K562 (cell line): ENCODE results near the gene NAP1L1. TPM values are rescaled to one million over a fixed set of nuclear protein-coding genes. Genes with fewer than 3 reads are reported as not detected.

ENCODE experiments used
- BCL6 ChIP-seq: fragments of 250-450 bp; sonication (Bioruptor Pico); IDR thresholded peaks from 2 replicates; pipeline ENCODE4 v1.4.0; 2020
- CBX1 ChIP-seq: sonication (generic); IDR thresholded peaks from 2 replicates; pipeline ENCODE4 v1.6.1; 2016; ENCODE audit warnings: antibody characterized with exemption, low read depth, mild to moderate bottlenecking
- ELF2 ChIP-seq: fragments of 250-450 bp; sonication (Bioruptor Pico); IDR thresholded peaks from 2 replicates; pipeline ENCODE4 v1.5.0; 2021; ENCODE audit warnings: mild to moderate bottlenecking
- FOSL1 ChIP-seq: fragments of 200-800 bp; sonication (Bioruptor generic); conservative IDR thresholded peaks from 2 replicates; pipeline ENCODE4 v1.6.1; 2016; ENCODE audit warnings: missing genetic modification characterization, missing compliant biosample characterization
- FOXJ3 ChIP-seq: sonication (generic); formaldehyde crosslinking; IDR thresholded peaks from 2 replicates; pipeline ENCODE4 v1.4.0; 2020; ENCODE audit warnings: mild to moderate bottlenecking, missing genetic modification reagents
- GTF2A2 ChIP-seq: IDR thresholded peaks from 2 replicates; pipeline ENCODE4 v1.6.1; 2016; ENCODE audit warnings: mild to moderate bottlenecking, missing genetic modification characterization, missing compliant biosample characterization
- HIVEP1 ChIP-seq: fragments of 250-450 bp; sonication (Bioruptor Pico); IDR thresholded peaks from 2 replicates; pipeline ENCODE4 v1.4.0; 2020; ENCODE audit warnings: mild to moderate bottlenecking
- HNRNPUL1 ChIP-seq: fragments of 200-400 bp; formaldehyde crosslinking; IDR thresholded peaks from 2 replicates; pipeline ENCODE4 v1.6.1; 2017; ENCODE audit warnings: low read length
- ILF3 ChIP-seq: fragments of 450-650 bp; IDR thresholded peaks from 2 replicates; pipeline ENCODE4 v1.6.1; 2018; ENCODE audit warnings: antibody characterized with exemption, mild to moderate bottlenecking, moderate library complexity, borderline replicate concordance
- IRF1 ChIP-seq: sonication (generic); formaldehyde crosslinking; IDR thresholded peaks from 2 replicates; pipeline ENCODE4 v1.8.0; 2022; ENCODE audit warnings: missing genetic modification reagents, mild to moderate bottlenecking, borderline replicate concordance
- KDM2B ChIP-seq: fragments of 250-450 bp; sonication (Bioruptor Pico); IDR thresholded peaks from 2 replicates; pipeline ENCODE4 v1.8.0; 2021; ENCODE audit warnings: mild to moderate bottlenecking, moderate library complexity
- KLF13 ChIP-seq: fragments of 450-650 bp; IDR thresholded peaks from 2 replicates; pipeline ENCODE4 v1.6.1; 2016; ENCODE audit warnings: missing genetic modification characterization, low read depth, mild to moderate bottlenecking, missing compliant biosample characterization, moderate library complexity, borderline replicate concordance
- LARP7 ChIP-seq: fragments of 450-650 bp; IDR thresholded peaks from 2 replicates; pipeline ENCODE4 v1.6.1; 2016
- LEF1 ChIP-seq: fragments of 450-650 bp; IDR thresholded peaks from 2 replicates; pipeline ENCODE4 v1.6.1; 2016; ENCODE audit warnings: mild to moderate bottlenecking
- MAX ChIP-seq: sonication (generic); formaldehyde crosslinking; IDR thresholded peaks from 2 replicates; pipeline ENCODE4 v1.9.0; 2022; ENCODE audit warnings: mild to moderate bottlenecking, missing genetic modification reagents
- MXI1 ChIP-seq: IDR thresholded peaks from 2 replicates; pipeline ENCODE4 v1.6.1; 2011; ENCODE audit warnings: low read depth, mild to moderate bottlenecking, improper control_type of control experiment, low read length
- PHTF2 ChIP-seq: fragments of 250-450 bp; sonication (Bioruptor Pico); IDR thresholded peaks from 2 replicates; pipeline ENCODE4 v1.5.0; 2021; ENCODE audit warnings: mild to moderate bottlenecking
- SMARCB1 ChIP-seq: IDR thresholded peaks from 2 replicates; pipeline ENCODE4 v1.6.1; 2011; ENCODE audit warnings: improper control_type of control experiment, low read depth; ENCODE audit not compliant: insufficient read length
- SNIP1 ChIP-seq: fragments of 450-650 bp; IDR thresholded peaks from 2 replicates; pipeline ENCODE4 v1.7.1; 2017; ENCODE audit warnings: low read depth, mild to moderate bottlenecking
- SRSF3 ChIP-seq: fragments of 200-400 bp; formaldehyde crosslinking; IDR thresholded peaks from 2 replicates; pipeline ENCODE4 v1.6.1; 2016; ENCODE audit warnings: mild to moderate bottlenecking, low read length, moderate library complexity; ENCODE audit not compliant: insufficient read depth
- STAG1 ChIP-seq: sonication (generic); formaldehyde crosslinking; IDR thresholded peaks from 2 replicates; pipeline ENCODE4 v1.5.0; 2020; ENCODE audit warnings: missing genetic modification reagents, borderline replicate concordance
- TFAM ChIP-seq: fragments of 250-450 bp; sonication (Bioruptor Pico); conservative IDR thresholded peaks from 2 replicates; pipeline ENCODE4 v1.5.0; 2021; ENCODE audit warnings: mild to moderate bottlenecking, moderate library complexity
- U2AF1 ChIP-seq: fragments of 200-400 bp; formaldehyde crosslinking; optimal IDR thresholded peaks from 2 replicates; pipeline ENCODE3; 2017; ENCODE audit warnings: mild to moderate bottlenecking, low read depth, low read length, moderate library complexity
- ZC3H4 ChIP-seq: sonication (generic); formaldehyde crosslinking; IDR thresholded peaks from 2 replicates; pipeline ENCODE4 v1.9.0; 2021; ENCODE audit warnings: missing genetic modification reagents, borderline replicate concordance
- ZFP30 ChIP-seq: fragments of 250-450 bp; sonication (Bioruptor Pico); IDR thresholded peaks from 2 replicates; pipeline ENCODE4 v1.8.0; 2022; ENCODE audit warnings: moderate library complexity, mild to moderate bottlenecking, inconsistent platforms, borderline replicate concordance
- ZNF174 ChIP-seq: fragments of 250-450 bp; sonication (Bioruptor Pico); IDR thresholded peaks from 2 replicates; pipeline ENCODE4 v1.4.0; 2020; ENCODE audit warnings: mild to moderate bottlenecking
- ZNF217 ChIP-seq: sonication (generic); formaldehyde crosslinking; IDR thresholded peaks from 2 replicates; pipeline ENCODE4 v1.8.0; 2022; ENCODE audit warnings: mild to moderate bottlenecking, missing genetic modification reagents
- ZNF431 ChIP-seq: sonication (generic); formaldehyde crosslinking; IDR thresholded peaks from 2 replicates; pipeline ENCODE4 v1.8.0; 2022; ENCODE audit warnings: mild to moderate bottlenecking, missing genetic modification reagents
- ZNF561 ChIP-seq: fragments of 450-650 bp; formaldehyde crosslinking; conservative IDR thresholded peaks from 2 replicates; pipeline ENCODE4 v1.4.0; 2020; ENCODE audit warnings: mild to moderate bottlenecking, moderate library complexity
- ZNF699 ChIP-seq: fragments of 250-450 bp; sonication (Bioruptor Pico); IDR thresholded peaks from 2 replicates; pipeline ENCODE4 v1.8.0; 2021; ENCODE audit warnings: mild to moderate bottlenecking, moderate library complexity; ENCODE audit not compliant: insufficient replicate concordance
- ZZZ3 ChIP-seq: fragments of 450-650 bp; IDR thresholded peaks from 2 replicates; pipeline ENCODE4 v1.6.1; 2016; ENCODE audit warnings: antibody characterized with exemption, mild to moderate bottlenecking, moderate library complexity
- polyA plus RNA-seq, 8 experiments: library from polyadenylated mRNA; depleted of rRNA in 4 of 8; stranded (reverse) in 5 of 8; unstranded in 3 of 8; fragments of >200 nt; fragmentation: Nextera tagmentation in 2 of 8; fragmentation: Illumina TruSeq in 1 of 8; extraction: Ambion mirVana in 2 of 8; extraction: Trizol in 1 of 8; gene quantifications; 2 replicates each; pipeline versions ENCODE4 v1.2.1 to v1.2.3, GENCODE V29; 2011 to 2014; ENCODE audit warnings: inconsistent platforms in 1 of 8, missing spikeins in 1 of 8
- total RNA-seq, 7 experiments: library from RNA; depleted of rRNA in 6 of 7; stranded (reverse); fragments of >200 nt in 6 of 7; fragmentation: Illumina TruSeq in 2 of 7; extraction: Trizol in 2 of 7; gene quantifications; 2 replicates each; pipeline versions ENCODE4 v1.2.1 to v1.2.3, GENCODE V29; 2011 to 2021; ENCODE audit warnings: low replicate concordance in 1 of 7

The NAP1L1 gene
- total and polyA plus RNA-seq, 9 of the 15 experiments (the other 6 are each of a cell fraction or from before 2014, with no cell fraction given), result 287 to 747 (median 450) TPM

- TF ChIP-seq FOSL1 (tag) (0 out of 2 replicates have a peak, but pooled peaks have one; percentile 25), ELF2 (CRISPR knock-in tag) (no peak), CBX1 (no peak), HIVEP1 (CRISPR knock-in tag) (no peak), FOXJ3 (CRISPR knock-in tag) (no peak), ZNF699 (CRISPR knock-in tag) (no peak), ZNF431 (CRISPR knock-in tag) (peak; percentile 66; the same call in 1 of the 2 replicates), U2AF1 (peak; percentile 76), ZNF561 (CRISPR knock-in tag) (no peak), ZNF217 (CRISPR knock-in tag) (no peak), MXI1 (no peak), SRSF3 (no peak), ZC3H4 (CRISPR knock-in tag) (no peak), ILF3 (no peak), SNIP1 (no peak), KDM2B (no peak), LEF1 (no peak), ZNF174 (CRISPR knock-in tag) (no peak), BCL6 (CRISPR knock-in tag) (no peak), PHTF2 (CRISPR knock-in tag) (no peak), LARP7 (no peak), HNRNPUL1 (no peak), ZZZ3 (no peak), SMARCB1 (no peak), IRF1 (CRISPR knock-in tag) (no peak), ZFP30 (CRISPR knock-in tag) (no peak), GTF2A2 (tag) (no peak), TFAM (CRISPR knock-in tag) (no peak), MAX (CRISPR knock-in tag) (peak; percentile 92), KLF13 (tag) (no peak), STAG1 (CRISPR knock-in tag) (peak; percentile 66; the same call in 1 of the 2 replicates)
Measured at GRCh38 chr12:76031414-76032042, 53.0 kb downstream of the NAP1L1 start, which contains the start of gene PHLDA1 (continued).
